Measurements from ENCODE around the gene MCUR1. TPM values are rescaled to one million over a fixed set of nuclear protein-coding genes. Genes with fewer than 3 reads are reported as not detected.
"Not testable (repeated sequence)": the region's sequence is repeated elsewhere in the genome, so short reads cannot be mapped to it uniquely, and the experiment has no call there.

MCUR1 gene
- total RNA-seq, 1 donor from 2014 or later = 5.7 TPM

GRCh38 chr6:13828656-13829301, 14.4 kb upstream of the MCUR1 start:
- not testable (repeated sequence) for DNase-seq (ENCODE audit: low read depth, low spot score)

GRCh38 chr6:13827032-13827431, 12.7 kb upstream of the MCUR1 start:
- DNase-seq (ENCODE audit: low read depth, low spot score) = no peak

DNA sequence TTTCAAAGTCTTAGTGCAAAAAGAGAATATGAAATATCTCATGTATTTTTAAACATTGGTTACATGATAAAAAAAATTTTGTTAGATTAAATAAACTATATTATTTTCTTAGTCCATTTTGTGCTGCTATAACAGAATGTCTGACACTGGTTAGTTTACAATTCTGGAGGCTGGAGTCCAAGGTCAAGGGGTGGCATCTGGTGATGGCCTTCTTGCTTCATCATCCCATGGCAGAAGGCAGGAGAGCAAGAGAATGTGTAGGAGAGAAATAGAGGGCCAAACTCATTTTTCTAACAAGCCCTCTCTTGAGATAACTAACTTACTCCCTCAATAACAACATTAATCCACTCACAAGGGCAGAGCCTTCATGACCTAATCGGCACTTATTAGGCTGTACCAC, 11.5 kb upstream of the MCUR1 start:
- no peak for DNase-seq (ENCODE audit: low read depth, low spot score)

DNA sequence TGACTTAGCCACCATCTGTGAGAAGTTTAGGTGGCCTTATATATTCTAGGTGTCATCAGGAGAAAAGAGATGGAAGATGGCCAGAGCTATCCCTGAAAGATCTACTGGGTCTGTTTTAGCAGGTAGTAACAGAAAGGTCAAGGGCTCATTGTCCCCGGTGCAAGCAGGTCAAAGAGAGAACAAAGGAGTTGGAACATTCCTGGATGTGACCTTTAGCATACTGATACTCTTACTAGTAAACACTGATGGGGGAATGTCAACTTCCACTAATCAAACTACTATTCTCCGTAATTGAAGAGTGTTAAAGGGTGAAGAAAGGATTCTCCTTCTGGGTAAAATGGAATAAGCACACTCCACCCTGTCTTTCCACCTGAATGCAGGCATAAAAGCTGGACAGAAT, 4.0 kb upstream of the MCUR1 start:
- no peak for DNase-seq (ENCODE audit: low read depth, low spot score)

- DNase-seq (ENCODE audit: low read depth, low spot score) = no peak
Measured at GRCh38 chr6:13814938-13815575, 700 bp upstream of the MCUR1 start.

DNA sequence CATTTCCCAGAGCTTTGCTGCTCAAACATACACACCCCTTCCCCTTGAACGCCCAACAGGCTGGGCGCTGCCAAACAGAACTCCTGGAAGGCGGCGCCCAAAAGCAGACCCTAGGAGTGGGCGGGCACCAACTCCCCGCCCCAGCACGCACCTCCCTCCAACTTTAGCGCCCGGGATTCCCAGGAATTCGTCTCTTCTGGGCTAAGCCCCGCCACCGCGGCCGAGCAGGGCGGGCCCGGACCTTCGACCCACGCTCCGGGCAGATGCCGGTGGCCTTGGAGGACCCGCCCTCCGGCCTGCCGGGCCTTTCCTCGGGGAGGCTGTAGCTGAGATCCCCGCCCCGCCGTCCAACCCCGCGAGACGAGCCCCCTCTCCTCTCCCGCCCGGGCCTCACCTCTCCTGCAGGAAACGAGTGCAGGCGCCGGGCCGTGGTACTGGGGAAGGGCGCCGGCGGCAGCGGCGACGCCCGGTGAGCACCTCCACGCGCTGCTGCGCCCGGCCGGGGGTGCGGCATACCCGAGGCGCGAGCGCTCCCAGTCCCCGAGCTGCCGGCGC, 659 bp downstream of the MCUR1 start:
- no peak for DNase-seq (ENCODE audit: low read depth, low spot score)

GRCh38 chr6:13813026-13813425, 1.3 kb downstream of the MCUR1 start:
- no peak for DNase-seq (ENCODE audit: low read depth, low spot score)

DNA sequence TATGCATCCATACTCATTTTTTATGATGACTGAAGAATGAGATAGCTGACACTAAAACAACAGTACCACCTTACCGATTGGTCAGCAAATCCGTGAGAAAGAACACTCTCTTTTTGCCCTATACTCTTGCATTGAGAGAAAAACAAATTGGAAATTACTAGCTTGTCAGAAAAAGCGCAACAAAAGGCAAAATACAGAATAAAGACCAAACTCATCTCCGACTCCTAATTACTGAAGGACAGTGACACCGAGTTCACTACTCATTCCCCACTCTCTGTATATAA, 2.1 kb downstream of the MCUR1 start:
- DNase-seq (ENCODE audit: low read depth, low spot score) = no peak

- no peak for DNase-seq (ENCODE audit: low read depth, low spot score)
Measured at GRCh38 chr6:13811627-13812358, 2.6 kb downstream of the MCUR1 start.

DNA sequence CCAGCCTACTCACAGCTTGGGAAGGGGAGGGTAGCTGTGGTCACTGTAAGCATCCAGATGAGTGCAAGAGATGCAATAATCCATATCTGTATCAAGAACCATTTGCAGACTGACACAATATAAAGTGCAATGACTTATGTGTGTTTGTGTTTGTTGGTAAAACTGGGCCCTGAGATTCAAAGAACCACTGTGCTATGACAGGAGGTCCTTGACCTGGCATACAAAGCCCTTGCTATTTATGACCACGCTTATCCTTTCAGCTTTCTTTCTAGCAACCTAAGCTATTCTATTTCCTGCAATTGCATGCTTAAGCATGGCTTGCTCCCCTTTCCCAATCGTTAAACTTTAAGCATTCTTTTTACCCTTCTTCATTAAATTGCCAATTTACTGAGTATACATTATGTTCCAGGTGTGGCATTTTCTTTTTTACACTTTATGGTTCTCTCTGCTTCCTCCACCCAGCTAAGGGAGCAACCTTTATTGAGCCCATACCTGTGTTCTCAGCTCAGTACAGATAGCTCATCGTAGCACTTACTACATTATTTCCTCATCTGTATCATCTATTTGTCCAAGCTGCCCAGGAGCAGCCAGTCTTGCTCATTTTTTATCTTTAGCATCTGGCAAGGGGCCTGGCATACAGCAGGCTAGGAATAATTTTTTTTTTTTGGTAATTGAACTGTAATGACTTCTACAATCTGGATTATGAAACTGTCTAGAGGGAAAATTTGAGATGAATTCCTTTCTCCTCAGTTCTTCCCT, 3.5 kb downstream of the MCUR1 start:
- DNase-seq (ENCODE audit: low read depth, low spot score) = no peak

GRCh38 chr6:13808801-13809200, 5.6 kb downstream of the MCUR1 start:
- DNase-seq (ENCODE audit: low read depth, low spot score) = no peak

GRCh38 chr6:13807696-13808095, 6.7 kb downstream of the MCUR1 start:
- DNase-seq (ENCODE audit: low read depth, low spot score) = no peak

GRCh38 chr6:13803581-13803980, 10.8 kb downstream of the MCUR1 start:
- DNase-seq (ENCODE audit: low read depth, low spot score) = no peak

GRCh38 chr6:13800615-13801014, 13.7 kb downstream of the MCUR1 start:
- no peak for DNase-seq (ENCODE audit: low read depth, low spot score)

DNA sequence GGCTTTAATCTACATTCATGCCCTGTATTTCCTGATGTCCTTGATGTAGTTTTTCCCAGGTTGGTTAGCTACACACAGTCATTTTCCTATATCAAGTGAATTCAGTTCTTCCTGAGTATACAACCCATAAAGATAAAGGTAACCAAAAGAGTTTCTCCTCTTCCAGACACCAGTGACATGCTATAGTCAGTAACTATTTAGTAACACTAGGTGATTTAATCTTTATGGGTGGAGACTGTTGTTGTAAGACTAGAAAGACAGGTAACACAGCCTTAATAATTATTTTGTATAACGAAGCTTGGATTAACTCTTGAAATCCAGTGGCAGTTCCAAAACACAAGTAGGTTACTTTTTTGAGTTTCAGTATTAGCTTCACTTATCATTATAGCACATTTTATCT, 17.6 kb downstream of the MCUR1 start:
- no peak for DNase-seq (ENCODE audit: low read depth, low spot score)

DNA sequence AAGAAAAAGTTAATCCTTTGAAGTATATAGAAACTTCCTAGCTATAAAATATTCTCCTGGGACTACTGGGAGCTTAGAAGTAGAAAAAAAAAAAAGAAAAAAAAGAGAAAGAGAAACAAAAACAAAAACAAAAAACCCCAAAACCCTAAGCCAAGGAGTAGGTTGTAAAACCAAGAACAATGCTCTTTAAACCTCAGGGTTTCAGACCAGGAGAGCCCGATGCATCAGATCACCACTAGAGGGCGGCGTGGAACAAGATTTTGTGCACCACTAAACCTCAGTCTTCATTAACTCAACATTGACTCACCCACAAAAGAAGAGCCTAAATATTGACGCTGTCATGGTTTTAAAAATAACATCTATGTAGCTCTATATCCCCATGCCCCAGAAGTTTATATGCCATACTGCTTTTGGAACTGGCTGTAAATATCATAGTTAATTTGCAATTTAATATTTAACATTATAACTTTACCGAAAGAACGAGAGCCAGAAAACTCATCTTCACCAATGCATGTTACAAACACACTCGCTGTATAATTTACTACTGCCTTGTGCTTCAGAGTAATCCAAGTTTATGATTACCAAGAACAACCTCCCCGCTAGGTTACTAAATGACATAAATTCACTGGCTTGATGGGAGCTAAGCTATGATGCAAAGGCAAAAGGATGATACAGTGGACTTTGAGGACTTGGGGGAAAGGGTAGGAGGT, 19.2 kb downstream of the MCUR1 start:
- peak; percentile 35 for DNase-seq (ENCODE audit: low read depth, low spot score)

DNA sequence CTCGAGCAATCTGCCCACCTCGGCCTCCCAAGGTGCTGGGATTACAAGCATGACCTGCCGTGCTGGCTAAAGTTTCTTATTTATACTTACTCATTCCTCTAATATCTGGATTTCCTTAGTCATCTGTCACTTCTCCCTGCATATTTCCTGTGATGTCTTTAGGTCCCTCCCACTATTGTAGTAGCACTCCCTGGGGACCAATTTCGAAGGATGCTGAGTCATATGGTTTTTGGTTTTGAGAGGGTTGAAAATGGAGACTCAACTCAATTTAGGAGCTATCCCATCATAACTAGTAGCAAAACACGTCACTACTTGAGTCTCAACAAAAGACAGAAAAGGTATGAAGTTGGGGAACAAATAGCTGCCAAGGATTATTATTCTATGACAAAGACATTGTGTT, 20.2 kb downstream of the MCUR1 start:
- no peak for DNase-seq (ENCODE audit: low read depth, low spot score)

DNA sequence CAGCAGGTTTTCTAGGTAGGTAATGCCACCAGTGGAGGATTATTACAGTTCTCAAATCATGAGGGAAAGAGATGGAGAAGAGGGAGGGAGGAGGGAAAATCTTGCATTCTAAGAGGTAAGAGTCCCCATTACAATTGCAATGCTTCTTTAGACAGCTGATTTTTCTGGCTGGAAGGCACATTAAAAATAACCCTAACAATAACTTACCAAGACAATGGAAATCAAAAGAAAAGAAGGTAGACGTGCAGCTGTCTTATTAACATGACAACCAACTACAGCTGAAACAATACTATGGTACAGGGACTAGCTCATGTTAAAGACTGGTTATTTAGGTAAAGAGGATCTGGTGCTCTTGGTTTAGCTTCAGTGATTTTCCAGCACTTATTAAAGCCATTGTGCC, 24.6 kb downstream of the MCUR1 start:
- DNase-seq (ENCODE audit: low read depth, low spot score) = no peak

- DNase-seq (ENCODE audit: low read depth, low spot score) = no peak
Measured at GRCh38 chr6:13788820-13789219, 25.5 kb downstream of the MCUR1 start.

DNA sequence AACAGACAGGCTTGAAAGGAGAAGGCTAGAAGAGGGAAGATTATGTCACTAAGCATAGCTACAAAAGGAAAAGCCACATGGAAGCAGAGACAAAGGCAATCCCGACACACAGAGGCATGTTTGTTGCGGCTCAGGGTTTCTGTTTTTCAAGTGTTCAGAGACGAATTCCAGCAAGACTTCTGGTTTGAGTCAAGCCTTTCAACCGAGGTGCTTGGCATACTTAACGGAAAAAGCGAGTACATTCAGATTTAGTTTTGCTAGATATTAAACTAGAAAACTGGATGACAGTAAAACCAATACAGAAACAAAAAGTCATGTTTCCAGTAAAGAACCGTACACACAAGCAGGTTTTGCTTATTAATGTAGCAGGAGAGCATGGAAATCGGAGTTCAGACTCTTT, 27.2 kb downstream of the MCUR1 start:
- DNase-seq (ENCODE audit: low read depth, low spot score) = no peak

DNA sequence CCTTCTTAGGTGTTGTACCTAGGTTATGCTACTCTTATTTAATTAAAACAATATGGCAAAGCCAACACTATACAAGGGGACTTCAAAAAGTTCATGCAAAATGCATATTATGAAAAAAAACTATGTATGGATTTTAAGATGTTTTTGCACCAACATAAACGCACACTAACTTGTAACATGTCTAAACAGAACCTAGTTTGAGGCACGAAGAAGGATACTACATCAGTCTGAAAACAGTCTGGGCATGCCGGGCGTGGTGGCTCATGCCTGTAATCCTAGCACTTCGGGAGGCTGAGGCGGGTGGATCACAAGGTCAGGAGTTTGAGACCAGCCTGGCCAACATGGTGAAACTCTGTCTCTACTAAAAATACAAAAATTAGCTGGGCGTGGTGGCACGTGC, 34.2 kb downstream of the MCUR1 start:
- not testable (repeated sequence) for DNase-seq (ENCODE audit: low read depth, low spot score)

Data from pulmonary artery endothelial cell (primary cell).